MG63 (cell line): ENCODE data around the gene RABEP2. TPM values are rescaled to one million over a fixed set of nuclear protein-coding genes. Genes with fewer than 3 reads are reported as not detected.

ENCODE experiments used
- DNase-seq: peaks from one replicate; pipeline ENCODE4 v3.0.0-alpha.2; 2020
- H3K27me3 ChIP-seq: fragments of 250-450 bp; sonication (Bioruptor Pico); 2 replicates; pipeline ENCODE4 v1.5.1; 2020; ENCODE audit warnings: mild to moderate bottlenecking, moderate library complexity
- H3K36me3 ChIP-seq: fragments of 250-450 bp; sonication (Bioruptor Pico); 2 replicates; pipeline ENCODE4 v1.5.1; 2020; ENCODE audit warnings: mild to moderate bottlenecking, moderate library complexity
- H3K4me3 ChIP-seq: fragments of 250-450 bp; sonication (Bioruptor Pico); 2 replicates; pipeline ENCODE4 v1.5.1; 2020; ENCODE audit warnings: mild to moderate bottlenecking, moderate library complexity
- H3K9me3 ChIP-seq: fragments of 250-450 bp; sonication (Bioruptor Pico); 2 replicates; pipeline ENCODE4 v1.5.1; 2020; ENCODE audit warnings: mild to moderate bottlenecking, moderate library complexity
- total RNA-seq: library from RNA; depleted of rRNA; stranded (reverse); fragments of >200 nt; shearing (Covaris generic); gene quantifications from 2 replicates; pipeline ENCODE4 v1.2.3, GENCODE V29; 2014; ENCODE audit warnings: low replicate concordance; rRNA removed

Gene RABEP2
- total RNA-seq, 1 experiment from 2014 or later = 86.2 TPM

DNA sequence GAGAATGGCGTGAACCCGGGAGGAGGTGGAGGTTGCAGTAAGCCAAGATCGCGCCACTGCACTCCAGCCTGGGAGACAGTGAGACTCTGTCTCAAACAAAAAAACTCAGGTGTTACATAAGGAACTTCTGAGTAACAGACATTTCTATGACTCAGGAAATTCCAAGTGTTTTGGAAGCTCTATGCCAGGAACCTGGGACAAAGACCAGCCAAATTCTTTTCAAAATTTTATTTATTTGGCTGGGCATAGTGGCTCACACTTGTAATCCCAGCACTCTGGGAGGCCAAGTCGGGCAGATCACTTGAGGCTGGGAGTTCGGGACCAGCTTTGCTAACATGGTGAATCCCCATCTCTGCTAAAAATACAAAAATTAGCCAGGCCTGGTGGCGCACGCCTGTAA lies 66.6 kb downstream of the RABEP2 start:
- Histone ChIP-seq H3K36me3 (peaks cover 17% of the 10 kb centered on the region), H3K9me3 (no peaks in the 10 kb centered on the region), H3K4me3 (no peak overlapping the region), H3K27me3 (no peaks in the 10 kb centered on the region)
- DNase-seq = peak; percentile 66

Other genes starting within 250 kb of the RABEP2 start
- gene EIF3C, start 213.8 kb downstream of the RABEP2 start, total RNA-seq = 471 and 698 TPM in 2 replicates
- gene NPIPB9, start 173.5 kb downstream of the RABEP2 start, total RNA-seq = 0.46 TPM in 1 of 2 replicates, not detected in the other
- 17.3 and 18.7 TPM in 2 replicates for gene ATXN2L, start 102.2 kb downstream of the RABEP2 start, total RNA-seq
- 136 and 169 TPM in 2 replicates for gene TUFM, start 78.9 kb downstream of the RABEP2 start, total RNA-seq
- 18.4 and 21.0 TPM in 2 replicates for gene SH2B1, start 61.4 kb downstream of the RABEP2 start, total RNA-seq
- 0.10 TPM in 1 of 2 replicates, not detected in the other for gene ATP2A1, start 46.8 kb downstream of the RABEP2 start, total RNA-seq
- not detected in 2 replicates for gene CD19, start 6.7 kb upstream of the RABEP2 start, total RNA-seq
- 11.4 and 21.3 TPM in 2 replicates for gene NFATC2IP, start 25.7 kb upstream of the RABEP2 start, total RNA-seq
- gene SPNS1, start 49.5 kb upstream of the RABEP2 start, total RNA-seq = 35.5 and 37.5 TPM in 2 replicates
- not detected in 2 replicates for gene LAT, start 59.8 kb upstream of the RABEP2 start, total RNA-seq